ENCODE measurements around the gene MAGEB2. TPM values are rescaled to one million over a fixed set of nuclear protein-coding genes. Genes with fewer than 3 reads are reported as not detected.

The MAGEB2 gene, protein sequence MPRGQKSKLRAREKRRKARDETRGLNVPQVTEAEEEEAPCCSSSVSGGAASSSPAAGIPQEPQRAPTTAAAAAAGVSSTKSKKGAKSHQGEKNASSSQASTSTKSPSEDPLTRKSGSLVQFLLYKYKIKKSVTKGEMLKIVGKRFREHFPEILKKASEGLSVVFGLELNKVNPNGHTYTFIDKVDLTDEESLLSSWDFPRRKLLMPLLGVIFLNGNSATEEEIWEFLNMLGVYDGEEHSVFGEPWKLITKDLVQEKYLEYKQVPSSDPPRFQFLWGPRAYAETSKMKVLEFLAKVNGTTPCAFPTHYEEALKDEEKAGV
- not detected in 5 replicates for total RNA-seq (2022; extraction: Qiagen RNA extraction; ENCODE audit: low read depth)

DNA sequence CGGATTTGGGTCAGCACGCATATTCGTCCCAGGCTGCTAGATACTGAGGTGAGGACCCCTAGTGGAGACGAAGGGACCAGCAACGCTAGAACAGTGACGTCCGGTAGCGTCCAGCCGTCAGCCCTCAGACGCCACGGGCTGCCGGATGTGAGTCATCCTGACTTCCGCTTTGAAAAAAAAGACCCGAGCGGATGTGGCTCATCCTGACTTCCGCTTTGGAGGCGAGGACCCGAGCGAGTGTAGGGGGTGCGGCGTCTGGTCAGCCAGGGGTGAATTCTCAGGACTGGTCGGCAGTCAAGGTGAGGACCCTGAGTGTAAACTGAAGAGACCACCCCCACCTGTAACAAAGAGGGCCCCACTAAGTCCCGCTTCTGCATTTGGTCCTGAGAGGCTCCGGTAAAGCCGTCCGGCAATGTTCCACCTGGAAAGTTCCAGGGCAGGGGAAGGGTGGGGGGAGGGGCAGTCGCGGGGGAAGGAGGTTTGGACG, at the start of gene MAGEB2:
MAGEB2 (plus strand) TSS at position 207 of the 487 bp plus-strand sequence. CDS start 3,018 bp downstream, outside the sequence.

DNA sequence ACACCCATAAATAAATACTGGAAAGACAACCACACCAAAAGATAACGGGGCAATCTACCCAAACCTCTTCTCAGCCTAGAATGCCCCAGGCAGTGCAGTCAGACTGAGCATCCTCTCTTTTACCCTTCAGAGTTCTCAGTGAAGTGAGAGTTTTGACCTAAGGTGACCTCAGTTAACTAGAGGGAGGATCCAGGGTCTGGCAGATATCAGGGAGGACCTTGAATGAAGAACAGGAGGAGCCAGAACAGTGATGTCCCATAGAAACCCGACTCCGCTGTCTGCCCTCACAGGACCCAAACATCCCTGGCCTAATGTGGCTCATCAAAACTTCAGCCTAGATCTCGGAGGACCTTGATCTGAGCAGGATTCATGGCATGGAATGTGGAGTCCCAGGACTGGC, 15.0 kb downstream of the MAGEB2 start, which contains the start of gene MAGEB3:
MAGEB3 (plus strand) TSS at position 263 of the 400 bp plus-strand sequence. CDS start 5,268 bp downstream, outside the sequence.

DNA sequence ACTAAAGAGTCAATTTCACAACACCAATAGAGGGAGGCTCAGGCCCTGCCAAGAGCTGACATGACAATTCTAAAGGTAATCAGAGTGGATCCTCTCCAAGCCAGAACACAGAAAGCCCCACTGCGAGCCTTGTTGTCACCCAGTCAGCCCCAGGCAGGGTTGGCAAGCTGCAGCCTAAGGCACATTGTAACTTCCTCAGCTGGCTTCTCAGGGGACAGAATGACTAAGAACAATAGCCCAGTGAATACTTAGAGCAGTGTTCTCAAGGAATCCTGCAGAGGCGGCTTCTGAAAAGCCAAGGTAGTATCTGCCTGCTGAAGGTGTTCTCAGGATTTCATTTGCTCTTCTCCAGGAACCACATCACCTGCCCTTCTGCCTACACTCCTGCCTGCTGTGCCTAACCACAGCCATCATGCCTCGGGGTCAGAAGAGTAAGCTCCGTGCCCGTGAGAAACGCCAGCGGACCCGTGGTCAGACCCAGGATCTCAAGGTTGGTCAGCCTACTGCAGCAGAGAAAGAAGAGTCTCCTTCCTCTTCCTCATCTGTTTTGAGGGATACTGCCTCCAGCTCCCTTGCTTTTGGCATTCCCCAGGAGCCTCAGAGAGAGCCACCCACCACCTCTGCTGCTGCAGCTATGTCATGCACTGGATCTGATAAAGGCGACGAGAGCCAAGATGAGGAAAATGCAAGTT, 26.5 kb downstream of the MAGEB2 start, which contains the start of gene MAGEB4:
MAGEB4 (plus strand) TSS at position 277 of the 692 bp plus-strand sequence; CDS start at position 413, 136 bp downstream.

DNA sequence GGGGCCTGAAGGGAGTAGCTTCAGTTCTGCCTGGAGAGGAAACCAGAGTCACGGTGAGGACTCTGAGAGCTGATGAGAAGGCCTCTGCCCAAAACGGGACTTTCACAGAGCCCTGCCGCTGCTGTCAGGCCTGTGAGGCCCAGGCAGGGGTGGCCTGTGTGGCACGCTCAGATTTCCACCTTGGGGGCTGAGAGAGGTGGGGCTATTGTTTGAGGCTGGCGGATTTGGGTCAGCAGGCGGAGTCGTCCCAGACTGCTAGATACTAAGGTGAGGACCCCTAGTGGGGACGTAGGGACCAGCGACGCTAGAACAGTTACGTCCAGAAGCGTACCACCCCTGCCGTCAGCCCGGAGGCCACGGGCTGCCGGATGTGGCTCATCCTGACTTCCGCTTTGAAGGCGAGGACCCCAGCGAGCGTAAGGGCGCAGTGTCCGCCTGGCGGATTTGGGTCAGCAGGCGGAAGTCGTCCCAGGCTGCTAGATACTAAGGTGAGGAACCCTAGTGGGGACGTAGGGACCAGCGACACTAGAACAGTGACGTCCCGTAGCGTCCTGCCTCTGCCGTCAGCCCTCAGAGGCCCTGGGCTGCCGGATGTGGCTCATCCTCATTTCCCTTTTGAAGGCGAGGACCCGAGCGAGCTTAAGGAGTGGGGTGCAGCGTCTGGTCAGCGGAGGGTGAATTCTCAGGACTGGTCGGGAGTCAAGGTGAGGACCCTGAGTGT, 31.6 kb downstream of the MAGEB2 start, which contains the start of gene MAGEB1:
MAGEB1 (plus strand) TSS at position 378 of the 721 bp plus-strand sequence. CDS start 3,348 bp downstream, outside the sequence.

Other genes with a start within 250 kb of the MAGEB2 start
- not detected in 5 replicates for gene MAGEB3, start 15.1 kb downstream of the MAGEB2 start, total RNA-seq (2022; extraction: Qiagen RNA extraction; ENCODE audit: low read depth)
- gene MAGEB4, start 26.4 kb downstream of the MAGEB2 start, total RNA-seq (2022; extraction: Qiagen RNA extraction; ENCODE audit: low read depth): not detected in 5 replicates
- not detected in 5 replicates for gene MAGEB1, start 31.6 kb downstream of the MAGEB2 start, total RNA-seq (2022; extraction: Qiagen RNA extraction; ENCODE audit: low read depth)
- gene NR0B1, start 93.8 kb downstream of the MAGEB2 start, total RNA-seq (2022; extraction: Qiagen RNA extraction; ENCODE audit: low read depth): 31.1 to 49.4 TPM (median 34.6 TPM) in 5 replicates

Data from A549 treated with DMSO at 1 μM for 4 hours (cell line).